ENCODE data around the gene RAB33B. TPM values are rescaled to one million over a fixed set of nuclear protein-coding genes. Genes with fewer than 3 reads are reported as not detected.

The RAB33B gene
- total RNA-seq, 1 experiment from 2014 or later = 5.9 TPM

DNA sequence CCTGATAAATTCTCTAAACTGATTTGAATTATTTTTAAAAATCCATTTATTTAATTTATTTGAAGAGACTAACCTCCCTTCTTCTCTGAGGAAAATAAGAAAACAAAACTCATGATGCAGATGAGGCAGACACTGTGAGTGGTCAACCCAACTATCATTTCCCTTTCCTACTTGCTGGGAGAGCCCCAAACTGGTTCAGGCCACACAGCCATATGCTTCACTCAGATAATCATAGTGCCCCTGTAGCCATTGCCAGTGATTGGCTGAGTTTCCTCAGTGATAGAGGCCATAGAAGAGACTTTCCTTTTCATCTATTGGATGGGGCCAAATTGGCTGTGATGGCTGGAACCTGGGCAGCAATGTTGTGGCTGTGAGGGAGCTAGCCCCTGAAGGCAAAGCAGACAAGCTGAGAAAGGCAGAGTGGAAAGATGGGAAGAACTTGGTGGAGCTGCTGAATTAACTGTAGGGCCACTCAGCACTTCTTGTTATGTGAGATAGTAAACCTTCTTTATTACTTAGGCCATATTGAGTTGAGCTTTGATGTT, 49.8 kb downstream of the RAB33B start:
- CTCF ChIA-PET = interaction anchor here (0.6 kb wide), 1 partner anchor 670 kb away, joined by 3 read pairs; no protein-coding TSS in a partner anchor
- H3K4me1 Mint-ChIP-seq (ENCODE audit: low read depth, unreplicated experiment) = no peaks in the 10 kb centered on the region
- no peak for DNase-seq
- no TSS peak for BruUV-seq (replicated peaks)
- no peak overlapping the region for H3K27ac Mint-ChIP-seq (ENCODE audit: unreplicated experiment)
- no peak overlapping the region for H3K4me3 Mint-ChIP-seq (ENCODE audit: low read depth, unreplicated experiment)
- H3K36me3 Mint-ChIP-seq (ENCODE audit: insufficient read depth, unreplicated experiment) = no peaks in the 10 kb centered on the region
- TF ChIP-seq, protein P1, sequence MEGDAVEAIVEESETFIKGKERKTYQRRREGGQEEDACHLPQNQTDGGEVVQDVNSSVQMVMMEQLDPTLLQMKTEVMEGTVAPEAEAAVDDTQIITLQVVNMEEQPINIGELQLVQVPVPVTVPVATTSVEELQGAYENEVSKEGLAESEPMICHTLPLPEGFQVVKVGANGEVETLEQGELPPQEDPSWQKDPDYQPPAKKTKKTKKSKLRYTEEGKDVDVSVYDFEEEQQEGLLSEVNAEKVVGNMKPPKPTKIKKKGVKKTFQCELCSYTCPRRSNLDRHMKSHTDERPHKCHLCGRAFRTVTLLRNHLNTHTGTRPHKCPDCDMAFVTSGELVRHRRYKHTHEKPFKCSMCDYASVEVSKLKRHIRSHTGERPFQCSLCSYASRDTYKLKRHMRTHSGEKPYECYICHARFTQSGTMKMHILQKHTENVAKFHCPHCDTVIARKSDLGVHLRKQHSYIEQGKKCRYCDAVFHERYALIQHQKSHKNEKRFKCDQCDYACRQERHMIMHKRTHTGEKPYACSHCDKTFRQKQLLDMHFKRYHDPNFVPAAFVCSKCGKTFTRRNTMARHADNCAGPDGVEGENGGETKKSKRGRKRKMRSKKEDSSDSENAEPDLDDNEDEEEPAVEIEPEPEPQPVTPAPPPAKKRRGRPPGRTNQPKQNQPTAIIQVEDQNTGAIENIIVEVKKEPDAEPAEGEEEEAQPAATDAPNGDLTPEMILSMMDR (IDR thresholded peaks at IDR 0.05; ENCODE audit: unreplicated experiment) = no peak
- intact Hi-C loops (cut with micrococcal nuclease; ENCODE audit: unreplicated experiment) = loop anchor here (10.0 kb wide), 1 partner anchor 89 kb away; no protein-coding TSS in a partner anchor
- no peaks in the 10 kb centered on the region for H3K27me3 Mint-ChIP-seq (ENCODE audit: unreplicated experiment)
- no peaks in the 10 kb centered on the region for H3K9me3 Mint-ChIP-seq (ENCODE audit: low read depth, unreplicated experiment)

DNA sequence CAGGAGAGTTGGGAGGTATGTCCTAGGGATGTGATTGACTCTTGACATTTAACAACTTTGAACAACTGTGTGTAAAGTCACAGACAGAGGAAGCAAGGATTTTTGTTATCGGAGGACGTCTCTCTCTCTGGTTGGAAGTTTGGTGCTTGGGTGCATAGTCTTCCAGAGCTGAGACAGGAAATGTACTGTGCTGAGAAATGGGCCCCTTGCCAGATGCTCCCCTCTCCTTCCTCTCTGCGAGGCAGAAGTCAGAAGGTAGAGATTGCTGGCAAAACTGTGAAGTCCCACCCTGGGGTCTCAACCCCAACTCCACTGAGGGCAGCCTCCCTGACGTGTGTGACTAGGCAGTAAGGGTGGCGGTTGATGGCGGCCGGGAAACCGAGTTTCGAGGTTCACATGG, 52.9 kb downstream of the RAB33B start:
- no peak overlapping the region for H3K27ac Mint-ChIP-seq (ENCODE audit: unreplicated experiment)
- BruUV-seq (replicated peaks) = no TSS peak
- TF ChIP-seq, protein P1 (IDR thresholded peaks at IDR 0.05; ENCODE audit: unreplicated experiment) = no peak
- no peaks in the 10 kb centered on the region for H3K9me3 Mint-ChIP-seq (ENCODE audit: low read depth, unreplicated experiment)
- DNase-seq = no peak
- CTCF ChIA-PET = no interaction called here
- H3K4me3 Mint-ChIP-seq (ENCODE audit: low read depth, unreplicated experiment) = no peak overlapping the region
- H3K27me3 Mint-ChIP-seq (ENCODE audit: unreplicated experiment) = no peaks in the 10 kb centered on the region
- intact Hi-C loops (cut with micrococcal nuclease; ENCODE audit: unreplicated experiment) = loop anchor here (10.0 kb wide), 1 partner anchor 92 kb away; no protein-coding TSS in a partner anchor
- H3K36me3 Mint-ChIP-seq (ENCODE audit: insufficient read depth, unreplicated experiment) = no peaks in the 10 kb centered on the region
- H3K4me1 Mint-ChIP-seq (ENCODE audit: low read depth, unreplicated experiment) = no peaks in the 10 kb centered on the region

DNA sequence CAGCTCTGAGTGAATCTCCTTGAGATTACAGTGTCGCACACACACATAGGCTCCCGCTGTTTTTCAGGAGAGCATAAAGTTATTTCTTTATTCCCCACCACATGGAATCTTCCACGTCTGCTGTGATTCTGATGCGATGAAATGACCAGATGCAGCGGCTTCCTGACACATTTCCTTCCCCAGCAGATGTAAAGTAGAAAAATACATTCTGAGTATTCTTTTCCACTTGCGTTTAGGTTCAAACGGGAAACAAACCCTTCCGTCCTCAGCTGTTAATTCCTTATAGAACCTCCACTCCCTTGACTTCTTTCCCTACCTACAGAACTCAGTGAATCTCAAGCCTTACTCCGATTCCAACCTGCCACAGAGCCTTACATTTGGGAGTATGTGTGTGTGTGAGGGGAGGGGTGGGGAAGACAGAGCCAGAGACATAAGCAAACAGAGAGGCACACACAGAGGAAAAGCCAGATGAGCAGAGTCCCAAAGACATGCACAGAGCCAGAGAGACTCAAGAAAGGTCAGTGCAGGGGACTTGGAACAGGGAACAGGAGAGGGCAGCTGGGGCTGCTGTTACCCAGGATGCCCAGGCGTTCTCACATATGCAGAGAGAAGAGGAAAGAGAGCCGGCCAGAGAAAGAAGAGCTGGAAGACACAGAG, 54.8 kb downstream of the RAB33B start:
- intact Hi-C loops (cut with micrococcal nuclease; ENCODE audit: unreplicated experiment) = loop anchor here (10.0 kb wide), 1 partner anchor 94 kb away; no protein-coding TSS in a partner anchor

DNA sequence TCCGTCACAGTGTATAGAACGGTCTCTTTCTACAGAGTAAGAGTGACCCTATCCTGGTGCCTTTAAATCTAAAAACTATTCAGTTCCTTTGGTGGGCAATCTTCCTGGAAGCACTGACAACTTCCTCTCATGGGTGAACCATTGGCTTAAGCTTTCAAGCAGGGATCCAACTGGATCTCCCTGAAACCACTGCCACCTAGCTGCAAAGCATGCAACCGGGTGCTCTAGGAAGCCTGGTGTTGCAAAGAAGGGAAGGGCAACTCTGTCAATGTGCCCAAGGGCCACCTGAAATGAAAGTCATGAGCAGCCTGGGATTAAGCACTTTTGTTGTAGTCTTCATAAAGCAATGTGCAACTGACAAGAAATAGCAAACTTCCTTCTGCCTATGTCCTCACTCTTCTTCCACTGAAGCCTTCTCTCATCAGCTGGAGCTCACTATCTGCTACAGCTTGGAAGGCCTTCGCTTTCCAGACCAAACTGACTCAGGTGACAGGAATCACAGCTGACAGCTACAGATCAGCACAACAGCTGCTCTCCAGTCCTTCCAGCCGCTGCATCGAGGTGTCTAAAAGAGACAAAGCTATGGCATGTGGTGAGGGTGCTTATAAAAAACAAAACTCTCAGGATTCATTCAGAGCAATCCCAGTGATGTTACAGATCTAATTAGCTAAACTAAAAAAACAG, 55.9 kb downstream of the RAB33B start:
- H3K36me3 Mint-ChIP-seq (ENCODE audit: insufficient read depth, unreplicated experiment) = no peaks in the 10 kb centered on the region
- BruUV-seq (replicated peaks) = no TSS peak
- H3K4me1 Mint-ChIP-seq (ENCODE audit: low read depth, unreplicated experiment) = no peaks in the 10 kb centered on the region
- no peaks in the 10 kb centered on the region for H3K9me3 Mint-ChIP-seq (ENCODE audit: low read depth, unreplicated experiment)
- intact Hi-C loops (cut with micrococcal nuclease; ENCODE audit: unreplicated experiment) = loop anchor here (10.0 kb wide), 1 partner anchor 95 kb away; no protein-coding TSS in a partner anchor
- no peak overlapping the region for H3K27ac Mint-ChIP-seq (ENCODE audit: unreplicated experiment)
- H3K27me3 Mint-ChIP-seq (ENCODE audit: unreplicated experiment) = no peaks in the 10 kb centered on the region
- peak; percentile 3 for DNase-seq
- CTCF ChIA-PET = no interaction called here
- H3K4me3 Mint-ChIP-seq (ENCODE audit: low read depth, unreplicated experiment) = no peak overlapping the region
- TF ChIP-seq, protein P1 (IDR thresholded peaks at IDR 0.05; ENCODE audit: unreplicated experiment) = no peak

More for the DNA sequence above, 54.8 kb downstream of the RAB33B start:
- Mint-ChIP-seq H3K9me3 (ENCODE audit: low read depth, unreplicated experiment) (no peaks in the 10 kb centered on the region), H3K27ac (ENCODE audit: unreplicated experiment) (no peak overlapping the region), H3K4me3 (ENCODE audit: low read depth, unreplicated experiment) (no peak overlapping the region), H3K4me1 (ENCODE audit: low read depth, unreplicated experiment) (no peaks in the 10 kb centered on the region), H3K36me3 (ENCODE audit: insufficient read depth, unreplicated experiment) (no peaks in the 10 kb centered on the region), H3K27me3 (ENCODE audit: unreplicated experiment) (no peaks in the 10 kb centered on the region)
- BruUV-seq (replicated peaks) = TSS peak; percentile 14
- DNase-seq = no peak
- TF ChIP-seq, protein P1 (IDR thresholded peaks at IDR 0.05; ENCODE audit: unreplicated experiment) = no peak
- CTCF ChIA-PET = interaction anchor here (0.6 kb wide), 1 partner anchor 26 kb away, joined by 4 read pairs; no protein-coding TSS in a partner anchor
